ENCODE data around the gene COBL.

The COBL gene

DNA sequence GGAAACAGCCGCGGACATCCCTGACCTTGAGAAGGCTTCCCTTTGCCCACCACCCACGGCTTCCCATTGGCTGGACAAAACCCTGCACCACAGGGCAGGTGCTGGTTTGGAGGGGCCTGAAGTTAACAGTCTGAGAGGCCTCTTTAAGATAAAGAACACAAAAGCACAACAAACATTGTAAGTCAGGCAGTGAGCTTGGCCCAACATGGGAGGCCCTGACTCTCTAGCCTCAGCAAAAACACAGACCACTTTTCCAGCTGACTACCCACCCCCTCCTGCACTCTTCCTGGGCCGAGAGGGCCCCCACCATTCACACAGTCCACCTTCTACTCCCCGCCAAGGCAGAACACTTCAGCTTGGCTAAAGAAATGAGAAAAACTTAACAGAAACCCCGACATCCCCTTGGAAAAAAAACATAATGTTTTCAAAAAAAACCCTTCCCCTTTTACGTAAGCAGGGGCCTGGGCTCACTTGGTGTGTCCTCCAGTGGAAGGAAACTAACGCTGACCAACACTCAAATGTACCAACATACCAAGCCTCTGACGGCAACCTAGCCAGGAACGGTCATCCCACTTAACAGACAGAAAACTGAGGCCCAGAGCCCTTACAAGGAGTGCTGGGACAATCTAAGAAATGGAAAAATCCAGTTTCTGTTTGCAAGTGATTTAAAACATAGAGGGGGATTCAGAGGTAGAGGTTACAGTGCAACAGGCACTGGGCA lies 80.9 kb downstream of the COBL start:
- TF ChIP-seq CREB1 (IDR thresholded peaks at IDR 0.05; ENCODE audit: low read depth) (no peak), EP300 (IDR thresholded peaks at IDR 0.05; ENCODE audit: borderline replicate concordance) (no peak), YY1 (IDR thresholded peaks at IDR 0.05; ENCODE audit: low read depth) (no peak), NFIC (IDR thresholded peaks at IDR 0.05) (no peak), RAD21 (IDR thresholded peaks at IDR 0.05; ENCODE audit: low read depth) (no peak), FOXM1 (IDR thresholded peaks at IDR 0.05; ENCODE audit: borderline replicate concordance, low read depth) (no peak), TCF12 (IDR thresholded peaks at IDR 0.05; ENCODE audit: low read depth) (no peak), EGR1 (IDR thresholded peaks at IDR 0.05) (no peak), CEBPB (IDR thresholded peaks at IDR 0.05) (no peak), TAF1 (IDR thresholded peaks at IDR 0.05; ENCODE audit: low read depth) (no peak), ZBTB7A (IDR thresholded peaks at IDR 0.05; ENCODE audit: low read depth) (no peak), TEAD4 (IDR thresholded peaks at IDR 0.05) (no peak)
- TF ChIP-seq, protein P1, sequence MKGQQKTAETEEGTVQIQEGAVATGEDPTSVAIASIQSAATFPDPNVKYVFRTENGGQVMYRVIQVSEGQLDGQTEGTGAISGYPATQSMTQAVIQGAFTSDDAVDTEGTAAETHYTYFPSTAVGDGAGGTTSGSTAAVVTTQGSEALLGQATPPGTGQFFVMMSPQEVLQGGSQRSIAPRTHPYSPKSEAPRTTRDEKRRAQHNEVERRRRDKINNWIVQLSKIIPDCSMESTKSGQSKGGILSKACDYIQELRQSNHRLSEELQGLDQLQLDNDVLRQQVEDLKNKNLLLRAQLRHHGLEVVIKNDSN (IDR thresholded peaks at IDR 0.05) = no peak
- TF ChIP-seq, protein P2, sequence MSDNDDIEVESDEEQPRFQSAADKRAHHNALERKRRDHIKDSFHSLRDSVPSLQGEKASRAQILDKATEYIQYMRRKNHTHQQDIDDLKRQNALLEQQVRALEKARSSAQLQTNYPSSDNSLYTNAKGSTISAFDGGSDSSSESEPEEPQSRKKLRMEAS (IDR thresholded peaks at IDR 0.05) = no peak

DNA sequence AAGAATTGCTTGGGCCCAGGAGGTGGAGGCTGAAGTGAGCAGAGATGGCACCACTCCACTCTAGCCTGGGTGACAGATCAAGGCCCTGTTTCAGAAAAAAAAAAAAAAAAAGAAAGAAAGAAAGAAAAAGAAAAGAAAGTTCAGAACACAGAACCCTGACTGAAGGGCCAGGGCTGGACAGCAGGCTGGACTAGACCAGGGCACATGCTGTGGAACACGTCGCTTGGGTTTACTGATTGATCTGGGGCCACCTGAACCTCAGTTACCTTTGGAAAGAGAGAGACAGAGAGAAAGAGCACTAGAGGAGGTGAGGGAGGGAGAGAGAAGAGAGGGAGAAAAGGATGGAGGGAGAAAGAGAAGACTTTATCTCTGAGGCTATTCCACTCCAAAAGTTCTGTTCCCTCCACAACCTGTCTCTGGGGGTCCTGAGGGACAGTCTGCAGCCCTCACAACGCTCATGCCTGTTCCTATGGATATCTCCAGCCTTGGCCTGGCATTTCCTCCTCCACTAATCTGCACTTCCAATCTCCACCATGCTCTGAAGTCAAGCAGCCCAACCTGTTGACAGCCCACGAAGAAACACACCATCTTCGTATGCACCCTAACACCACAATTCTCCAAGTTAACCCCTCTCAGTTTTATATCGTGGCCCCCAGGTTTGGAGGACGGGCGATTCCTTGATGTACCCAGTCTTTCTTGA lies 81.8 kb downstream of the COBL start:
- TF ChIP-seq ZBTB7A (IDR thresholded peaks at IDR 0.05; ENCODE audit: low read depth) = no peak
- no peak for TF ChIP-seq YY1 (IDR thresholded peaks at IDR 0.05; ENCODE audit: low read depth)

DNA sequence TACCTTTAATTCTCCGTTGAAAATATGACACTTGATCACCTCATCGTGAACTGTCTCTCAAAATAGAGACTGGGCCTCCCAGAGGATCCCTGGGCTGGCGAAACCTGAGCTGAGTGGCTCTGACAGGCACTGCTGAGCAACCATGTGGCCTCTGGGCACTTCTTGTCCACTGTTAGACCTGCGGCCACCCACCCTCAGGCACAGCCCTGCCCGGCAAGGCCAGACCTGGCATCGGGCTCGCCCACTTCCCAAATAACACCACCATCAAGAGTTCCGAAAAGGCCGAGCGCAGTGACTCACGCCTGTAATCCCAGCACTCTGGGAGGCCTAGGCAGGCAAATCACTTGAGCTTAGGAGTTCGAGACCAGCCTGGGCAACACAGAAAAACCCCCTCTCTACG lies 82.5 kb downstream of the COBL start:
- TF ChIP-seq ZBTB7A (IDR thresholded peaks at IDR 0.05; ENCODE audit: low read depth) = no peak
- TF ChIP-seq TCF12 (IDR thresholded peaks at IDR 0.05; ENCODE audit: low read depth) = no peak
- TF ChIP-seq CREB1 (IDR thresholded peaks at IDR 0.05; ENCODE audit: low read depth) = no peak
- TF ChIP-seq, protein P2 (IDR thresholded peaks at IDR 0.05) = no peak
- no peak for TF ChIP-seq EP300 (IDR thresholded peaks at IDR 0.05; ENCODE audit: borderline replicate concordance)
- TF ChIP-seq TAF1 (IDR thresholded peaks at IDR 0.05; ENCODE audit: low read depth) = no peak
- no peak for TF ChIP-seq YY1 (IDR thresholded peaks at IDR 0.05; ENCODE audit: low read depth)
- TF ChIP-seq NFIC (IDR thresholded peaks at IDR 0.05) = no peak
- TF ChIP-seq CEBPB (IDR thresholded peaks at IDR 0.05) = no peak
- no peak for TF ChIP-seq RAD21 (IDR thresholded peaks at IDR 0.05; ENCODE audit: low read depth)
- no peak for TF ChIP-seq TEAD4 (IDR thresholded peaks at IDR 0.05)
- TF ChIP-seq, protein P1 (IDR thresholded peaks at IDR 0.05) = no peak
- TF ChIP-seq, protein P3, sequence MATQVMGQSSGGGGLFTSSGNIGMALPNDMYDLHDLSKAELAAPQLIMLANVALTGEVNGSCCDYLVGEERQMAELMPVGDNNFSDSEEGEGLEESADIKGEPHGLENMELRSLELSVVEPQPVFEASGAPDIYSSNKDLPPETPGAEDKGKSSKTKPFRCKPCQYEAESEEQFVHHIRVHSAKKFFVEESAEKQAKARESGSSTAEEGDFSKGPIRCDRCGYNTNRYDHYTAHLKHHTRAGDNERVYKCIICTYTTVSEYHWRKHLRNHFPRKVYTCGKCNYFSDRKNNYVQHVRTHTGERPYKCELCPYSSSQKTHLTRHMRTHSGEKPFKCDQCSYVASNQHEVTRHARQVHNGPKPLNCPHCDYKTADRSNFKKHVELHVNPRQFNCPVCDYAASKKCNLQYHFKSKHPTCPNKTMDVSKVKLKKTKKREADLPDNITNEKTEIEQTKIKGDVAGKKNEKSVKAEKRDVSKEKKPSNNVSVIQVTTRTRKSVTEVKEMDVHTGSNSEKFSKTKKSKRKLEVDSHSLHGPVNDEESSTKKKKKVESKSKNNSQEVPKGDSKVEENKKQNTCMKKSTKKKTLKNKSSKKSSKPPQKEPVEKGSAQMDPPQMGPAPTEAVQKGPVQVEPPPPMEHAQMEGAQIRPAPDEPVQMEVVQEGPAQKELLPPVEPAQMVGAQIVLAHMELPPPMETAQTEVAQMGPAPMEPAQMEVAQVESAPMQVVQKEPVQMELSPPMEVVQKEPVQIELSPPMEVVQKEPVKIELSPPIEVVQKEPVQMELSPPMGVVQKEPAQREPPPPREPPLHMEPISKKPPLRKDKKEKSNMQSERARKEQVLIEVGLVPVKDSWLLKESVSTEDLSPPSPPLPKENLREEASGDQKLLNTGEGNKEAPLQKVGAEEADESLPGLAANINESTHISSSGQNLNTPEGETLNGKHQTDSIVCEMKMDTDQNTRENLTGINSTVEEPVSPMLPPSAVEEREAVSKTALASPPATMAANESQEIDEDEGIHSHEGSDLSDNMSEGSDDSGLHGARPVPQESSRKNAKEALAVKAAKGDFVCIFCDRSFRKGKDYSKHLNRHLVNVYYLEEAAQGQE (IDR thresholded peaks at IDR 0.05; ENCODE audit: low read depth) = no peak
- no peak for TF ChIP-seq FOXM1 (IDR thresholded peaks at IDR 0.05; ENCODE audit: borderline replicate concordance, low read depth)
- TF ChIP-seq EGR1 (IDR thresholded peaks at IDR 0.05) = no peak

DNA sequence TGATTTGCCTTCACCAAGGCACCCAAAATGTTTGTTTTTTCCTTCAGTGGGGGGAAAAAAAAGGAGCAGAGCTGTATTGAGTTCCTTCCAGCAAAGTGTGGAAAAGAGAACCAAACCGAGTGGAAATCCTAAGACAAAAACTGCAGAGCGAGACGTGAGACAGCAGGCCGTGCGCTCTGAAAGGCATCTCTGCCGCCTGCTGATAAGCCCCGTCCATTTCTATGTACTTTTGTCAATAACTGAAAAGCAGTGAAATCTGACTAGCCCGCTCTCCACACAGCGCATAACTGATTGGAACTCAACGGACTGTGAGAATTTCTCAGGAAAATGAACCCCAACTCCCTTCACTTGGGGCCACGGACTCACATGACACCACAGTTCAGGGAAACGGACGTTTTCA lies 83.2 kb downstream of the COBL start:
- TF ChIP-seq NFIC (IDR thresholded peaks at IDR 0.05) = no peak
- TF ChIP-seq, protein P2 (IDR thresholded peaks at IDR 0.05) = no peak
- TF ChIP-seq CREB1 (IDR thresholded peaks at IDR 0.05; ENCODE audit: low read depth) = no peak
- TF ChIP-seq, protein P1 (IDR thresholded peaks at IDR 0.05) = no peak
- no peak for TF ChIP-seq ZBTB7A (IDR thresholded peaks at IDR 0.05; ENCODE audit: low read depth)
- TF ChIP-seq TEAD4 (IDR thresholded peaks at IDR 0.05) = no peak
- no peak for TF ChIP-seq TAF1 (IDR thresholded peaks at IDR 0.05; ENCODE audit: low read depth)
- no peak for TF ChIP-seq FOXM1 (IDR thresholded peaks at IDR 0.05; ENCODE audit: borderline replicate concordance, low read depth)
- no peak for TF ChIP-seq YY1 (IDR thresholded peaks at IDR 0.05; ENCODE audit: low read depth)
- no peak for TF ChIP-seq RAD21 (IDR thresholded peaks at IDR 0.05; ENCODE audit: low read depth)
- no peak for TF ChIP-seq CEBPB (IDR thresholded peaks at IDR 0.05)
- TF ChIP-seq EP300 (IDR thresholded peaks at IDR 0.05; ENCODE audit: borderline replicate concordance) = no peak
- TF ChIP-seq, protein P3 (IDR thresholded peaks at IDR 0.05; ENCODE audit: low read depth) = no peak
- no peak for TF ChIP-seq EGR1 (IDR thresholded peaks at IDR 0.05)
- no peak for TF ChIP-seq TCF12 (IDR thresholded peaks at IDR 0.05; ENCODE audit: low read depth)
